AG09309 (cell line): ENCODE measurements around the gene DCAF11.

Experiments
- DNase-seq: peaks from one replicate; pipeline ENCODE4 v3.0.0-alpha.2; 2010; ENCODE audit warnings: low read depth
- H3K4me3 ChIP-seq: 2 replicates; pipeline ENCODE4 v1.5.1; 2011; ENCODE audit warnings: mild to moderate bottlenecking, low read depth, low read length, moderate library complexity; ENCODE audit not compliant: control insufficient read depth
- TF ChIP-seq, protein P1 (sequence below): IDR thresholded peaks from 2 replicates; pipeline ENCODE4 v1.5.1; 2011; ENCODE audit warnings: mild to moderate bottlenecking, low read depth, low read length, inconsistent platforms; ENCODE audit not compliant: insufficient read depth, control insufficient read depth; ENCODE audit errors: missing control alignments

DCAF11 gene

GRCh38 chr14:24117179-24117578, 2.6 kb downstream of the DCAF11 start:
- H3K4me3 ChIP-seq: no peak overlapping the region
- DNase-seq: no peak
- TF ChIP-seq, protein P1, sequence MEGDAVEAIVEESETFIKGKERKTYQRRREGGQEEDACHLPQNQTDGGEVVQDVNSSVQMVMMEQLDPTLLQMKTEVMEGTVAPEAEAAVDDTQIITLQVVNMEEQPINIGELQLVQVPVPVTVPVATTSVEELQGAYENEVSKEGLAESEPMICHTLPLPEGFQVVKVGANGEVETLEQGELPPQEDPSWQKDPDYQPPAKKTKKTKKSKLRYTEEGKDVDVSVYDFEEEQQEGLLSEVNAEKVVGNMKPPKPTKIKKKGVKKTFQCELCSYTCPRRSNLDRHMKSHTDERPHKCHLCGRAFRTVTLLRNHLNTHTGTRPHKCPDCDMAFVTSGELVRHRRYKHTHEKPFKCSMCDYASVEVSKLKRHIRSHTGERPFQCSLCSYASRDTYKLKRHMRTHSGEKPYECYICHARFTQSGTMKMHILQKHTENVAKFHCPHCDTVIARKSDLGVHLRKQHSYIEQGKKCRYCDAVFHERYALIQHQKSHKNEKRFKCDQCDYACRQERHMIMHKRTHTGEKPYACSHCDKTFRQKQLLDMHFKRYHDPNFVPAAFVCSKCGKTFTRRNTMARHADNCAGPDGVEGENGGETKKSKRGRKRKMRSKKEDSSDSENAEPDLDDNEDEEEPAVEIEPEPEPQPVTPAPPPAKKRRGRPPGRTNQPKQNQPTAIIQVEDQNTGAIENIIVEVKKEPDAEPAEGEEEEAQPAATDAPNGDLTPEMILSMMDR: no peak

GRCh38 chr14:24119691-24120090, 5.1 kb downstream of the DCAF11 start:
- no peak for DNase-seq
- no peak overlapping the region for H3K4me3 ChIP-seq
- TF ChIP-seq, protein P1: no peak

DNA sequence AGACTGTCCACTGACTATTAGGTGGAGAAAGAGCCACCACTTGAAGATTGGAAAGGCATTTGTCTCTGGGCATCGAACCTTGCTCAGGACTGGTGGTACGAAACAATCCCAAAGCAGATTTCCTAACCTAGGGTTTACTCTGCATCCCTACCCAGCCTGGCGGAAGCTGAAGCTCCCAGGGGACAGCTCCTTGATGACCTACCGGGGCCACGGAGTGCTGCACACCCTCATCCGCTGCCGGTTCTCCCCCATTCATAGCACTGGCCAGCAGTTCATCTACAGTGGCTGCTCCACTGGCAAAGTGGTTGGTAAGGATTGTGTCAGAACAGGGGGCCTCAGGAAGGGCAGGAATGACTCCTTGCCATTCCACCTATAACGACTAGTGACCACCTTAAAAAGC, 6.6 kb downstream of the DCAF11 start:
- no peak for DNase-seq
- TF ChIP-seq, protein P1: no peak
- H3K4me3 ChIP-seq: no peak overlapping the region

GRCh38 chr14:24122416-24122815, 7.8 kb downstream of the DCAF11 start:
- H3K4me3 ChIP-seq: no peak overlapping the region
- DNase-seq: no peak
- TF ChIP-seq, protein P1: no peak

- TF ChIP-seq, protein P1: no peak
- no peak overlapping the region for H3K4me3 ChIP-seq
- no peak for DNase-seq
These were observed 8.3 kb downstream of the DCAF11 start for GRCh38 chr14:24122898-24123297.

- no peak overlapping the region for H3K4me3 ChIP-seq
- TF ChIP-seq, protein P1: no peak
- no peak for DNase-seq
These were observed 9.1 kb downstream of the DCAF11 start for GRCh38 chr14:24123424-24124417.
